GM19099 (cell line): Measurements from ENCODE around the gene FGF14.

ENCODE experiments used
- POLR2A ChIP-seq: IDR thresholded peaks from 3 replicates; pipeline ENCODE4 v1.6.1; 2011; ENCODE audit warnings: low read depth; ENCODE audit not compliant: insufficient read length; ENCODE audit errors: extremely low read depth

FGF14 gene

DNA sequence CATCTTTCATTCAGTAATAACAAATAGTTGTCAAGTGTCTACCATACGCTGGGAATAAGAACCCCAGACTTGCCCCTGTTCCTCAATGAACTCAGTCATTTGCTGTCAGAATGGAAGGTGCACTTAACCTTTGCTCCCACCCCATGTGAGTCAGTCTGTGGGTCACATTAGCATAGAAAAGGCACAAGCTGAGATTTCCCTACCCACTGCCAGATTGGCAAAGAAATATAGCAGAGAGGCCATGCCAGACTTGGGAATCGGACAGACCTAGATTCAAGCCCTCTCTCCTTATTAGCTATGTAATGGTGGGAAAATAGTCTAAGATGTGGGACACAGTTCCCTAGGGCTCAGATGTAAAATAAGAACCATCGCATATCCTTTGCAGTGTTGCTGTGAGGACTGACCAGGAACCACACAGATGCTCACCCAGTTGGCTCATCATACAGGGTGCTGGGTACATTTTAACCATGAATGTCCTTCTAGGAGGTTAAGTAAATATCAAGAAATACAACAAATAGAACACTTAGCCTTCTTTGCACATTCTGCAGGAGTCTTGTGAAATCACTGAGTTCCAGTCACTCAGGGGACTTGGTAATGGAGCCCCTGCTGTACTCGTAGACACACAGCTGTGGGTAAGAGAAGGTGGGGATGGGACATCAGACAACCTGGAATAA lies 218.2 kb downstream of the FGF14 start:
- no peak for TF ChIP-seq POLR2A

GRCh38 chr13:102182170-102182569 lies 219.7 kb downstream of the FGF14 start:
- no peak for TF ChIP-seq POLR2A

DNA sequence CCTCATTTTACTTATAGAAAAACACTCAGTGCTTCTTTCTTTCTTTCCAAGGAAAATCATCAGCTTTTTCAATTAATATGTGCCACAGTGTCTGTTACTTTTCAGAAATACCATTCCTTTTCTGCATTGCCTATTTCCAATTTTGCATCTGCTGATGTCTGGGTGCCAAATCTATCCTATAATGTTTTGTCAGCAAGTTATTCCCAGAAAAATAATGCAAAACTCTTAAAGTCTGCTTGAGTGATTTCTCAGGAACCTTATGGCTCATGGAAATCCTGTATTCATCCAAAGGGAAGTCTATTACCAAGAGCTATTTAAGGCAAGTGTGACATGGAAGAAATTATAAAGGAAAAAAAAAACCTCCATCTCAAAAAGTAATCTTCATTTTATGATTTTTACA lies 224.4 kb downstream of the FGF14 start:
- no peak for TF ChIP-seq POLR2A

DNA sequence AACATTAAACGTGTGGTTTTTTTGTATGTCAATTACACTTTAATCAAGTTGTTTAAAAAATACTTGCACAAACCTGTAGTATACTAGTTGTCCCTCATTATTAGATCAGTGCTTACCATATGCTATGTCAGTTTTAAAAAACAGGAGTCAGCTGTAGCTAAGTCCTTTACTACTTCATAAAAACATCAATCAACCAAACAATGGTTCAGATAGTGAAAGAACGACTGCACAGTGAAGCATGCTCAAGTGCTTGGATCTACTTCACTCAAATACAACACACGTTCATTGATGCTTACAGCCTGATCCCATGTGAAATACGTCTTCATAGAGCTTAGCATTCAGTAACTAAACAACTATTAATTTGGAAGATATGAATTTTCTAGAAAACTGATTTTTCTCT lies 225.0 kb downstream of the FGF14 start:
- no peak for TF ChIP-seq POLR2A

DNA sequence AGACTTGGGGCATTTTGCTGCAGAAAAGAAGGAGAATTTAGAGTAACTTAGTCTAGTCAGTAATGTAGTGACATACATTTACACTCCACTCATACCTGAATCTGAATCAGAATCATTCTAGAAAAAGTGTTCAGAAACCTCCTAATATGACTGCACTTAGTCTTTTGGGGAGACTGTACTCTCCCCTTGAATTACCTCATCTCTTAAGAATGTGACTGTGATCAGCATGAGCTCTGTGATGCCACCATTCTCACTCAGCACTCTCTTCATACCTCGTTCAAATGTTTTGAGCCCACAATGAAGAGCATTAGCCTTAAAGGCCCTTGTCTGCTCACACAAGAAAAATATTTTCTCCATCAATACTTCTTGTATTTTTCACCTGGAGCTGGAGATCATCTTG lies 229.4 kb downstream of the FGF14 start:
- TF ChIP-seq POLR2A: no peak

DNA sequence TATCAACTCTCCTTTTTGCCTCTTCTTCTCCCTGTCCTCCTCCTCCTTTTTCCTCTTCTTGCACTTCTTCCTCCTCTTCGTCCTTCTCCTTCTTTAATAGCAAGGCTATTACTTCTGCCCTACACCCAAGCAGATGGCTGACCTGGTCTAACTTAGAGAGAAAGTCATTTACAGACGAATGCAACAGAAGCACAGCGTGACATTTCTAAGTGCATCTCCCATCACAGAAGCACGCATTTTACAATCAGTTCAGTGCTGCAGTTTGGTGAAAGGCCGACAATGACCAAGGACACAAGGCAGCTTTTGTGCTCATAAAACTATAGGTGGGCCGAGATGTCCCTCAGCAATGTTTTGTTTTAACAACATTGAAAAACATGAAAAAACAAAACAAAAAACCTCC lies 231.5 kb downstream of the FGF14 start:
- TF ChIP-seq POLR2A: no peak

DNA sequence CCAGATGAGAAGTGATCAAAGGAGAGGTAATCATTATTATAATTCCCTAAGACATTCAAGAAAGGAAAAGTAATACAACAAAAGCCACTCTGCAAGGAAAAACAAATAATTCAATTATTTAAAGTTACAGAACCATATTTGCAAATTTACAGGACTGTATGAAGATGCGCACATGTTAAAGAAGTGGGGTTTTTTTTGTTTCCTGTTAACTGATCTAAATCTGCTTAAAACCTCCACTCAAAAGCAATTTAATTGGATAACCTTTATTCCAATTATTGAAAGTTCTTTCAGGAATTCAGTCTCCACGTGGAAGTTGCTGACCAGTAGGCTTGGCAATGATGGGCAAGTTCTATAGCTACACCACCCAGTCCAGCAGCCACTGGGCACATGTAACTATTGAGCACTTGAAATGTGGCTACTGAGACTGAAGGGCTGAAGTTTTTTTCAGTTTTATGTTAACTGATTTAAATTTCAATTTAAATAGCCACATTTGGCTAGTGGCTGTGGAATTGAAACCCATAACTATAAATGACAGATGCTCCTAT lies 232.3 kb downstream of the FGF14 start:
- no peak for TF ChIP-seq POLR2A

- no peak for TF ChIP-seq POLR2A
These were observed 249.1 kb downstream of the FGF14 start for GRCh38 chr13:102152790-102153189.

- no peak for TF ChIP-seq POLR2A
These were observed 254.5 kb downstream of the FGF14 start for GRCh38 chr13:102147353-102147752.

GRCh38 chr13:102145750-102146149 lies 256.1 kb downstream of the FGF14 start:
- TF ChIP-seq POLR2A: no peak

DNA sequence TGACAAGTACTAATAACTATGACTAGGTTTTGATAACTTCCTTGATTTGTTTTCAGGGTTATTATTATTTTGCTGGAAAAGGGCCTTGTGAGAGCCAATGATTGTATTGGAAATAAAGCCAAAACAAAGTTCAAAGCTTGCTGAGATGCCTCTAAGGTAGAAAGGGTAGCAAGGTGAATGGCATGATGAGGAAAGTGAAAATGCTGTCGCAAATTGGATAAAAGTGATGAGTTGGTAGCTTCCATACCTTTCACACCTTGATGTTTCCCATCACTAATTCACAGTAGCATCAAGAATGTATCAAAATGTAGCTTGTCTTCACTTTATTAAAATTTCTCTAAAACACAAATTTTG lies 259.4 kb downstream of the FGF14 start:
- no peak for TF ChIP-seq POLR2A

GRCh38 chr13:102141625-102142472 lies 260.0 kb downstream of the FGF14 start:
- TF ChIP-seq POLR2A: no peak

DNA sequence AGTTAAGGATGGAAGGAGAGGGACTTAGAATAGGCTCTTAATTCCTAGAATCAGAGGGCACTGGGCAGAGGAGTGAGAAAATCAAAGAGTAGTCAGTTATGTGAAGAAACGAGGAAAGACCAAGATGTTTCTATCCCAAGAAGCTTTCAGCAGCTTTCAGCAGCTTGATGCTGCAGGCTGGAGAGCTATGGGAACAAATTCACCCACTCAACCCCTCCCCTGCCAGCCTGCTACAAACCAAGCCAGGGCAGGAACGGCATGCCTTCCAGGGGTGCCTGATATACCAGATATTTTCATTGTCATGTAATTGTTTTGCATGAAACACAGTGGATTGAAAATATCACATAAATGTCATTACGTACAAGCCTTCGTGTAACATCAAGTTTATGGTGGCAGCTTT lies 262.2 kb downstream of the FGF14 start:
- TF ChIP-seq POLR2A: no peak

GRCh38 chr13:102138635-102139190 lies 263.1 kb downstream of the FGF14 start:
- TF ChIP-seq POLR2A: no peak

DNA sequence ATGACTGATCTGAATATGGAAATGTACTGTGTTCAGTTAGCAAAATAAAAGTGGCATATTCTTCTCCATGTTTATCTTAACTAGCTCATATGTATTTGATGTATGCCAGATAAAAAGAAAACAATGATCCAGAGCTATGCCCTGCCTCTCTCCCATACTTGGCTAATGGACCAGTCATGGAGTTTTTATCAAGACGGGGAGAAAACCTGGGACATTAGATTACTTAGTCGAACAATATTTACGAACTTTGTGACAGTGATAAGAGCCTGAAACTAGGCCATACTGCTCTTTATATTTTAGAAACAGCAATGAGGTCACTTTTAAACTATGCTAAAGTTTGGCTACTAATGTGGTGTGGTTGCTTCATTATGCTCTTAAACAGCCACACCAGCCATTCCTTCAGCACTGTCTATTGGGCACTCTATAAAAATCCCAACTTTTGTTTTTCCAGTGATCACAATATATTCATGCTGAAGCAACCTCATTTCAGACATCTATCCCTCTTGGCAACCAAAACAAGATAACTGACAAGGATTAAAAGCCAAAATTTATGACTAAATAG lies 265.0 kb downstream of the FGF14 start:
- TF ChIP-seq POLR2A: no peak

- no peak for TF ChIP-seq POLR2A
These were observed 269.0 kb downstream of the FGF14 start for GRCh38 chr13:102132777-102133295.

DNA sequence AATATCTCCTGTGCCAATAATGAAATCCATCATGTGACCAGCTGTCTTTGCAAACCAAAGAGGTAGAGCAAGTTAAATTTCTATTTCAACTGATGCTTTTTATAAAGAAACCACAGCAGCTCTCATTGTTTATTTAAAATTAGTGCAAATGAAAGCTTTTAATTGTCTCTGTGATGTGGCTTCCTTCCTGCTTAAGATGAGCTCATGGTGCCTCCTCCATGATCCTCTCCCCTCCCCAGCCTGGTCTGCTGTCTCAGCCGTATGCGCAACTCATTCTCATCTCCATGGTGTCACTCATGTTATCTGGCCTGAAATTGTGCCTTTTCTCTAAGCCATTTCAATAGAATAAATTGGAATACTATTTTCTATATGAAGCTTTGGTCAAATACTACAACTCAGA lies 270.6 kb downstream of the FGF14 start:
- TF ChIP-seq POLR2A: no peak
